Subcutaneous adipose tissue (tissue), 4 donors: ENCODE results near the gene DCAF11. TPM values are rescaled to one million over a fixed set of nuclear protein-coding genes. Genes with fewer than 3 reads are reported as not detected.

ENCODE experiments used
- total RNA-seq, 4 donors: library from RNA; depleted of rRNA; stranded (reverse); fragments of >200 nt; gene quantifications; one replicate each; pipeline ENCODE4 v1.1.0, GENCODE V29; 2016
- TF ChIP-seq, protein P1 (sequence below): fragments of 450-650 bp; IDR thresholded peaks from one replicate; pipeline ENCODE4 v1.5.1; 2016; ENCODE audit warnings: low read depth, mild to moderate bottlenecking, control low read depth, antibody characterized with exemption, moderate library complexity

Gene DCAF11
- total RNA-seq, 4 donors from 2014 or later: 39.6 to 83.5 (median 53.2) TPM

DNA sequence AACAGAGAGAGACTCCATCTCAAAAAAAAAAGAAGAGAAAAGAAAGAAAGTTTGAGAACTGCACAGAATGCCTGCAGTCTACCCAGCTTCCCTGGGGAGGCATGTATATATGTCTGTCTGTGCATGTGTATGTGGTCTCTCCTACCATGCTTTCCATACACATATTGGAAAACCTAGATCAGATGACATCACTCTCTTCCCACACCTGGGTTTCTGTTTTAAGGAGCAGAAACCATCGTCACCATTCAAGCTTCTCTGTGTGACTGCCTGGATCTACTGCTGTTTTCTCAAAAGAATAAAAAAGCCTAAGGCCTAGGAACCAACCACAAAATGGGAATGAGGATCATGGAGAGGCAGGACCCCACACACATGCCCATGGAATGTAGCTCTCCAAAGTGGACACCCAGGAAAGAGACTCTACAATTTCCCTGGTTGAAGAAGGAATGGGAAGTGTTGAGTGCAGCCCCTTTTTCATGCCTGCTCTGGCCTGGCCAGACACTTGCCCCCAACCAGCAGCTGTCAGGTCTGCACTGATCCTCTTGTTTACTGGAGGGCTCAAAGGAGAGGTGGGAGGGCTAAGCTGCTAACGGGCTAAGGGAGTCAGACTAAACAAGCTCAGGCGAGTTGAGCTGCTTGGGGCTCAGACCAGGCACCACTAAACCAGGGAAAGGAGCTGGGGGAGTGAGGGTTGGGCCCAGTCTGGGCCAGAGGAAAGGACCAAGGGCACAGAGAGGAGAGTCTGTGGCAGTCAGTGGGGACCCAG lies 28.2 kb upstream of the DCAF11 start:
- TF ChIP-seq, protein P1, sequence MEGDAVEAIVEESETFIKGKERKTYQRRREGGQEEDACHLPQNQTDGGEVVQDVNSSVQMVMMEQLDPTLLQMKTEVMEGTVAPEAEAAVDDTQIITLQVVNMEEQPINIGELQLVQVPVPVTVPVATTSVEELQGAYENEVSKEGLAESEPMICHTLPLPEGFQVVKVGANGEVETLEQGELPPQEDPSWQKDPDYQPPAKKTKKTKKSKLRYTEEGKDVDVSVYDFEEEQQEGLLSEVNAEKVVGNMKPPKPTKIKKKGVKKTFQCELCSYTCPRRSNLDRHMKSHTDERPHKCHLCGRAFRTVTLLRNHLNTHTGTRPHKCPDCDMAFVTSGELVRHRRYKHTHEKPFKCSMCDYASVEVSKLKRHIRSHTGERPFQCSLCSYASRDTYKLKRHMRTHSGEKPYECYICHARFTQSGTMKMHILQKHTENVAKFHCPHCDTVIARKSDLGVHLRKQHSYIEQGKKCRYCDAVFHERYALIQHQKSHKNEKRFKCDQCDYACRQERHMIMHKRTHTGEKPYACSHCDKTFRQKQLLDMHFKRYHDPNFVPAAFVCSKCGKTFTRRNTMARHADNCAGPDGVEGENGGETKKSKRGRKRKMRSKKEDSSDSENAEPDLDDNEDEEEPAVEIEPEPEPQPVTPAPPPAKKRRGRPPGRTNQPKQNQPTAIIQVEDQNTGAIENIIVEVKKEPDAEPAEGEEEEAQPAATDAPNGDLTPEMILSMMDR: no peak

DNA sequence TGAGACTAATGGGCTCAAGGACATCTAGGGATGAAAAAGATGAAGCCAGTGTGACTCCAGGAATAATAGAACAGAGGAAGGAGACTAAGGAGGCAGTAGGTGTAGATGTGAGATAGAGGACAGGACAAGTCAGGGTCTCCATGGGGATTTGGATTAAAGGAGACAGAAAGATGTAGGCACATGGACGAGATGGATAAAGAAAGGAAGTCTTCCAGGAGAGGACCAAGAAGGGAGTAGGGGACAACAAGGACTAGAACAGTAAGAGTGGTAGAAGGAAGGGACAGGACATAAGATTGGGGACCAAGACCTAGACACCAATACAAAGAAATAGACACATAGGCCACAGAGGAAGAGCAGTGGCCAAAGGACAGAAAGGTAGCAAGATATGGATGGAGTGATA lies 27.6 kb upstream of the DCAF11 start:
- TF ChIP-seq, protein P1: no peak

DNA sequence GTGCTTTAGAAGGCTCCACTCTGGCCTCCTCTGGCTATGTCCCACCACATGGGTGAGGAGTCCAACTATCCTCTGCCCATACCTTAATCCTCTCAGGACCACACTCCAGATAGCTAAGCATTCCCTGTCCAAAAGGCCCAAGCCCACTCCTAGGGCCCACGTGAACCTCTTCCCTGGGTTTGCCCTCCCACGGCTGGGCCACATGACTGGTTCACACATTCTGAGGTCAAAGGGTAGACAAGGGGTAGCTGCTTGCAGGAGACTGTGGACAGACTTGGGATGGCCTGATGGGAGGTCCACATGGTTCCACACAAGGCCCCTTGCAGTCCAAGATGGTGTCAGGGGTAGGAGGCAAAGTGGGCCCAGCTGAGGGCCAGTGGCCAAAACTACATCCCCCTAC lies 26.5 kb upstream of the DCAF11 start:
- TF ChIP-seq, protein P1: no peak

DNA sequence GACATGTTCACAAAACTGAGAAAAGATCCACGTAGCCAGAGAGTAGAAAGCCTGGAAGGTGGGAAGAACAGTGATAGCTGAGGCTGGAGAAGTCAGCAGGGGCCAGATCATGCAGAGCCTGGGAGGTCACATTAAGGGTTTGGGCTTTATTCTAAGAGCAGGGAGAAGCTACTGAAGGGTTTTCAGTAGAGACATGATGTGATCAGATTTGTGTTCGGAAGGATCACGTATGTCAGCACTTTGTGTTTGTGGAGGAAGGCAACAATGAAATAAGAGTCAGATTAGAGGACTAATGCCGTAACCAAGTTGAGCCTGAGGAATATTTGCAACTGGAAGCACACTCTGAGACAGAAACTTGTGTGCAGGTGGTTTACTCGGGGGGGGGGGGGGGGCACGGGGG lies 24.7 kb upstream of the DCAF11 start:
- TF ChIP-seq, protein P1: no peak

DNA sequence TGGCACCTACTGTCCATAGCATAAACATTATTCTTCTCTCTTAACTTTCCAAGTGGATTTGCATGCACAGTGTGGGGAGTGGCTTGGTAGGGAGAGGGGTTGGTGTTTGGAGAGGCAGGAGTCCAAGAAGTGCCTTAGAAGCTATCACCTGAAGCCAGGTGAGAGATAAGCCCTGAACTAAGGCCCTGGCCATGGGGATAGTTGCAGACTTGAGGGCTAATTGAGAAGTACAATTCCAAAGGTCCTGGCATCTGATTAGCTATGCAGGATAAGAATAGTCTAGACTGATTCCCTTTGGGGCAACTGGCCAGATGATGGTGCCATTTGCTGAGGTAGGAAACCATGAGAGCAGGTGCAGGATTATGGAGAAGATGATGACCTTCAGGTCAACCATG lies 22.5 kb upstream of the DCAF11 start:
- TF ChIP-seq, protein P1: no peak

DNA sequence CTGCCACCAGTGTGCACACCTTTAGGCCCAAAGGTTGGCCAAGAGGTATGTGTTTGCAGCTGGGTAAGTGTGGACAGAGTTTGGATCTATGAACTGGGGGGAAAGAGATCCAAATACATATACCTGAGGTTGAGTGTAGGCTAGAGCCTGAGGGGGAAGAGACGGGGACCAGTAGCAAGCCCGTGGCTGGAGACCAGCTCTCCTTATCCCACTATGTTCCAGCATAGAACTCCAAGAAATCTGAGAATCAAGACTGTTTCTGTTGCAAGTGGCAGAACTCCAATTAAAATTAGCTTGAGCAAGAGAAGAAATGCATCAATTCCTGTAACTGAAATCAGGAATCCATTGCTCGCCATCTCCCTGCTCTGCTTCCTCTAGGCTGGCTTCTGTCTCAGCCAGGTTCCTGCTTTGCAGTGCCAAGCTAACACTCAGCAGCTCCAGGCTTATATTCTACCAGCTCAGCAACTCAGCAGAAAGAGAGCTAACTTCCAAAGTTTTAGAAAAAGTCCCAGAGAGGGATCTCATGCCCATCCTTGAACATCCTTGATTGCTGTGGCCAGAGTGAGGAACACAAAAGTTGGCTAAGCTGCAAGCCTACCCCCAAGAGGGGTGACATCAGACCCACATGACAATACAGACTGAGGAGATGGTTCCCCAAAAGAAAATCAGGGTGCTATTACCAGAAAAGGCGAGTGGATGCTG lies 21.9 kb upstream of the DCAF11 start:
- TF ChIP-seq, protein P1: no peak

DNA sequence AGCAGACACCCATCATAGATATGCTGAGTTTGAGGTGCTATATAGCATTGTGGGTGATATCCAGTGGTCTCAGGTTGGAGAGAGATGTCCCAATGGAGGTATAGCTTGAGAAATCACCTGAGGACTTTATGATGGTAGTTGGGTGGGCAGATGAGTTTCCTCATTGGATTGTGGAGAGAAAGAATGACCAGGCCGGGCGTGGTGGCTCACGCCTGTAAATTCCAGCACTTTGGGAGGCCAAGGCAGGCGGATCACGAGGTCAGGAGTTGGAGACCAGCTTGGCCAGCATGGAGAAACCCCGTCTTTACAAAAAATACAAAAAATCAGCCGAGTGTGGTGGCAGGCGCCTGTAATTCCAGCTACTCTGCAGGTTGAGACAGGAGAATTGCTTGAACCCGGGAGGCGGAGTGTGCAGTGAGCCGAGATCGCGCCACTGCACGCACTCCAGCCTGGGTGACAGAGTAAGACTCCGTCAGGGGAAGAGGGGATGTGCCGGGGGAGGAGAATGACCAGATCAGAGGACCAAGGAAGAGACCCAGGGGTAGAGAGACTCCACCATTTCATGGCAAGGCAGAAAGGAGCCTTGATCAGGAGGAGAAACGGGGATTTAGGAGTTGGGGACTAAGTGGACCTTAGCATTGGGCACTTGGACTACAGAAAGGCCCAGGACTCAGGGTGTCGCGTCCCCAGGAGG lies 21.2 kb upstream of the DCAF11 start:
- TF ChIP-seq, protein P1: no peak
